Umbilical cord (tissue), 2 donors: ENCODE data around the gene RAP1A. TPM values are rescaled to one million over a fixed set of nuclear protein-coding genes. Genes with fewer than 3 reads are reported as not detected.
A peak's percentile ranks its signal among the peaks of the same experiment; 100 is the strongest.
"Not testable (repeated sequence)": the region's sequence is repeated elsewhere in the genome, so short reads cannot be mapped to it uniquely, and the experiment has no call there.

Experiments
- DNase-seq: peaks from one replicate; pipeline ENCODE4 v3.0.0-alpha.2; 2015; ENCODE audit warnings: low spot score
- total RNA-seq: library from RNA; depleted of rRNA; stranded (reverse); fragments of >200 nt; gene quantifications from one replicate; pipeline ENCODE4 v1.2.3, GENCODE V29; 2014; ENCODE audit warnings: low replicate concordance; ENCODE audit not compliant: insufficient read depth

The RAP1A gene
- total RNA-seq, 1 donor from 2014 or later: 69.6 TPM

DNA sequence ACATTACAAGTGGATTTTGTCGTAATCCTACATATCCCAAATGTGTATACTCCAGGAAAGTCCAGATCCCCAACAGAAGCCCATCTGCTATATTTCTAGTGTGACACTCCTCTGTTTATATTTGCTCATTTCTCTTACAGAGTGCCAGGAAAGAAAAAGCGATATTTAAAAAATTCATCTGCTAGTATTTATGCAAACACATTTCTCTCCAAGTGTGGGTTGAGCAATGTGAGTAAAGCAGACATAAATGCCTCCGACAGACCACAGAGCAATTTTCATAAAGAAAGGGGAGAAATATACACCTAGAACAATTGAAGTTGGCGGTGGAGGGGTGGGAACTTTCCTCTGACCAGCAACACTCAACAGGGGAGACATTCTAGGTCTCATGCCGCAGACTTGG lies 22.2 kb upstream of the RAP1A start:
- DNase-seq: peak; percentile 75

DNA sequence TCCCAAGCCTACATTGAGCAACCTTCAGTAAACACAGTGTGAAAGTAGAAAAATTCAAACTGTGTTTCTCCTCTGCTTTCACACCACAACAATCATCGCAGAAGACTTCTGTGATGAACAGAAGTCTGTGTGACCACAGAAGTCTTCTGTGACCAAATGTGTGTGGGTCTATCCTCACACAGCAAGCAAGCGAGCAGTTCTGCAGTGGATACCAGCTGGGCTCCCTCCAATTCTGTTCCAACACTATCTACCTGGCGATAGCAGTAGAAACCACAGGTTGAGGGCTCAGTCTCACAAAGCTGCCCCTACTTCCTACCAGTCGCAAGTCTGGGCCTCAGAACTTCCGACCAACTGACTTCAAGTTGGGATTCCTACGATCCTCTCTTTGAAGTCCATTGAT lies 21.0 kb upstream of the RAP1A start:
- DNase-seq: no peak

DNA sequence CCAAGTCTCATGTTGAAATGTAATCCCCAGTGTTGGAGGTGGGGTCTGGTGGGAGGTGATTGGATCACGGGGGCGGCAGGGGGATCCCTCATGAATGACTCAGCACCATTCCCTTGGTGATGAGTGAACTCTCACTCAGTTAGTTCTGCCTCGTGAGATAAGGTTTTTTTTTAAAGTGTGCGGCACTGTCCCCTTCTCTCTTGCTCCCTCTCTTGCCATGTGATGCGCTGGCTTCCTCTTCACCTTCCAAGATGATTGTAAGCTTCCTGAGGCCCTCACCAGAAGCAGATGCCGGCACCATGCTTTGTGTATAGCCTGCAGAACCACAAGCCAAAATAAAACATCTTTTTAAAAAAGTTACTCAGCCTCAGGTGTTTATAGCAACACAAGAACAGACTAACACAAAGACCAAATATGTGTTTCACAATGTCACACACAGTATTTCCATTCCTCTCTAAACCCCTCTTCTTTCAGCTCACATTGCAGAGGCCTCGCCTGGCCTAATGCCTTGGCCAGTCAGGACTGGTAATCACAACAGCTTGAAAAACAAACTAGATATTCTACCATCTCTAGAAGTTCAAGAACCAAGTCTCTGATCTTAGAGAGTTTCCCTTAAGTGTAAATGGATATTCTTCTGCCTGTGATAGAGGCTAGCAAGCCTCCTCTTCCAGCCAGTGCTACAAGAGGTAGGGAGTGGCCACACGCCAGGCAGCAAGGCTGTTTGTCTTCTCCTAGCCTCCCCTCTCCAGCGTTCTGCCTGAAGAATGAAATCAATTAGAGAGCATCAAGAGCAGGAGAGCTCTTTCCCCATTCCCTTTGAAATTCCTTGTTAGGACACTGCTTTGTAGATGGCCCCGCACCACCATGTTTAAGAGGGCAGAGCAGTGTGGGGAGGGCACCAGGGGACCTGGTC lies 19.6 kb upstream of the RAP1A start:
- no peak for DNase-seq

DNA sequence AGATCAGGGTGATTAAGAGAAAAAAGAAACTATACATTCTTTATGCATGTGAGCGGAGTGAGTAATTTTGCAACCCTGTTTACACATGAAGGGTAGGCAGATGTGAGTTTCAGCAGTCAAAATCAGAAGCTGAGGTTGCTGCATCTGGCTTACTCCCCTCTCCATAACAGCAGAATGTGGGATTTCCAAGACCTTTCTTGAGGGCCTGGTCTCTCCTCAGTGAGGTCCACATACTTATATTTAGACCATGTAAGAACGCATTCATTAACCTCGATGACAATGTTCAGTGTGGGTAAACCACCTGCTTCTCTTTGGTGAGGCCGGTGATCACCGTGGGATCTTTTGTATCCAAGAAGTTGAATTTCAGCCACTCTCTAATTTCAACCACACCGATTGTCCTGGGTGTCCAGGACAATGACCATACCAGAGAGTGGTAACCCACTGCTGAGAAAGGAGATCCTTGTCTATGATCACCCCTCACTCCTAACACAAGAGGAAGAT lies 18.7 kb upstream of the RAP1A start:
- DNase-seq: no peak

DNA sequence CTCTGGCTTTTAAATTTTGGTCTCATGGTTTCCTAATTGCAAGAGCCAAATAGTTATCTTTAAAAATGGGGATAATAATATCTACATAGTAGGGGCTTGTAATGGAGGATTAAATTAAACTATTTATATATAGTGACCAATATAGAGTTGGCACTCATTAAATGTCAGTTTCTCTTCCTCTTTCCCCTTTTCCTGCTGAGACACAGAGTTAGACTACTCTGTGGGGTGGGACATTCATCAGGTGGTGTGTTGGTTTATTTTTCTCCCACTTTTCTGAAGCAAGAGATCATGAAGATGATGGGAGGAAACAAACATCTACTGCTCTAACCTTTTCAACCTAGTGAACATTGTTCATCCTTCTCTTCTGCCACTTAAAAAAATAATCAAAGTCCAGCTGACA lies 17.3 kb upstream of the RAP1A start:
- no peak for DNase-seq

GRCh38 chr1:111602974-111603373 lies 16.6 kb upstream of the RAP1A start:
- DNase-seq: no peak

DNA sequence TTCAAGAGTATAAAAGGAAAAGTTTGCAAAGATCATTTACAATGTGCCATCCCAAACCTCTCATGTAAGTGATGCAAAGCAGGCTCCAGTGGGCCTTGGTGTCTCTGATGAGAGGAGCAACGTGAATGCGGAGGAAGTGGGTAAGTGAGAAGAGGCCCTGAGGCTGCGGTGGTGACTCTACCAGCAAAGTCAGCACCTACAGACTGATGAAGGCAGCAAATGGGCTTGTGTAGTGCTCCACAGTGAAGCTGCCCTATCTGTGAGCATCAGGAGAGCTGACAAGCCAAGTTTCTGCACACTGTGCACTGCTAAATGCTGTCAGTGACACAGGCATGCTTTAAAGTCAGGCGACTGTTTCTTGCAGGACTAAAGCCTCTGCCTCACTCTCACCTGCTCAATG lies 15.6 kb upstream of the RAP1A start:
- no peak for DNase-seq

- no peak for DNase-seq
Measured at GRCh38 chr1:111604931-111605330, 14.7 kb upstream of the RAP1A start.

- no peak for DNase-seq
Measured at GRCh38 chr1:111605576-111605975, 14.0 kb upstream of the RAP1A start.

- DNase-seq: not testable (repeated sequence)
Measured at GRCh38 chr1:111606457-111607215, 13.0 kb upstream of the RAP1A start.

GRCh38 chr1:111608528-111608927 lies 11.1 kb upstream of the RAP1A start:
- DNase-seq: not testable (repeated sequence)

DNA sequence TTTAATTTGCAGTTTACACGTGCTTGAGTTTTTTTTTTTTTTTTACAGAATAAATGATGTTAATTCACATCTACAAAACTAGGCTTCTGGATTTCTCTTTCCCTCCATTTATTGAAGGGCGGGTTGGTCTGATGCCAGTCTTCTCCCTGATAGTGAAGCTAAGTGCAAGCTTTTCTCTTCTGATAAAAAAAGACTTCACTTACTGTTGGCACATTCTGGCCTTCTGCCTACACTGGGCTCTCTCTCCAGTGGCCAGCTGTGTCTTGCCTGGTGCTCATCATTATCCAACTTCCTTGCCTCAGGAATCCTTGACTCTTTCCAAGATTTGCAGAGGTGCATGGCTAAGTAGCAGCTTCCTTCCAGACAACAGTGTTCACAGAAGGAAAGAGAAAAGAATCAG lies 7.6 kb upstream of the RAP1A start:
- DNase-seq: no peak

GRCh38 chr1:111615870-111616715 lies 3.5 kb upstream of the RAP1A start:
- DNase-seq: no peak

DNA sequence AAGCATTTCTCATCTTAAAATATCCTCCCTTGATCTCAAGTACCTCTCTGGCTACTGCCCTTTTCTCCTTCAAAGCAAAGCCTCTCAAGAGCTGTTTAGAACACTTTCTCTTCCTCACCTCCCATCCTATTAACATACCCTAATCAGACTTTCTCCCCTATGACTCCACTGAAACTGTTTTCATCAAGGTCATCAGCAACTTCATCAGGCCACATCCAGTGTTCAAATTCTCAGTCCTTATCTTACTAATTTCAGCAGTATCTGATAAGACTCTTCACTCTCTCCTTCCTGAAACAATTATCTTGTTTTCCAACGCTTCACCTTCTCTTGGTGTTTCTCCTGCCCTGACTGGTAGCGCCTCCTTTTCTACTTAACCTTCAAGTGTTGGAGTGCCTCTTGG lies 1.5 kb upstream of the RAP1A start:
- DNase-seq: no peak

GRCh38 chr1:111618961-111619634 lies 491 bp upstream of the RAP1A start:
- no peak for DNase-seq

DNA sequence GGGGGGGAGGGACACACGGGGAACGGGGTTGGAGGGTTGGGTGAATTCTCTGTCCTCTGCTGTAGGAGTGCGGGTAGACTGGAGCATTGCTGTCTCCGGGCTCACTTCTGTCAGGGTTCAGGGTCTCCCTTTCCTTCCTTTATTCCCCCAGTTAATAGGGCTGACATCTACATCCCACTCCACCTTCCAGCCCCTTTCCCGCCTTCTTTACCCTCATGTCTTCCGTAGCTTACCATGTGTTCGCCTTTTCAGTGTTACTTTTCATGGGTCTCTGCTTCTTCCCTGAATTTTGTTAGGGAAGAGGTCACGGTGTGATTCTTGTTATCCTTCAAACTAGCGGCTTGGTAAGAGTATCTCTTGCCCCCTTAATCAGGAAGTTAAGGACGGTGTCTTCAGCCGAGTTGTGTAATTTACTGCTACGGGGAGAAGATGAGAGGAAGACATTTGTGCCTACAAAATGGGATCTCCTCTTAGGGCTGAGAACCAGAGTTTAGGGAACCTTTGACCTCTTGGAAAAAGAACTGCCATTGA lies 917 bp downstream of the RAP1A start:
- DNase-seq: no peak

DNA sequence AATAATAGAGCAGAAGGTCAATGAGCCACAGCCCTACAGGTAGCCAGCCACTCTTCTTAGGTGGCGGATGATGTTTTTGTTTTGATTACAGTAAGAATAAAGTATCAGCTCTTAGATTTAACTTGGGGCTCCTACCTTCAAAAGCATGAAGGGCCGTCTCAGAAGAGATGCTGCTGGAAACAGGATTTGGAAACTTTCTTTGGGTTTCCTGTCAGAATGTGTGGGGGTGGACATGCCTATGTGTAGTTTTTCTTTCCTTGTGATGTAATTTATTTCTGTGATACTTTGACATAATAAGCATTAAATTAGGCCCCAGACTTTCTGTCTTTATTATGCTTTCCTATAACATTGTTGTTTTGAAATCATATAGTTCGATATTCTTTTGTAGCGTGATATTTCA lies 1.5 kb downstream of the RAP1A start:
- DNase-seq: no peak

- no peak for DNase-seq
Measured at GRCh38 chr1:111622166-111622565, 2.6 kb downstream of the RAP1A start.

- DNase-seq: no peak
Measured at GRCh38 chr1:111624382-111624781, 4.8 kb downstream of the RAP1A start.

GRCh38 chr1:111625276-111625675 lies 5.7 kb downstream of the RAP1A start:
- DNase-seq: no peak

GRCh38 chr1:111628153-111628552 lies 8.6 kb downstream of the RAP1A start:
- DNase-seq: no peak
